UCSD-AML1 (cell line): ENCODE results near the gene UBA6.

Experiments
- DNase-seq: peaks from one replicate; lab custom pipeline; 2025; ENCODE audit not compliant: unreplicated experiment; lab: John Stamatoyannopoulos, UW

The UBA6 gene

DNA sequence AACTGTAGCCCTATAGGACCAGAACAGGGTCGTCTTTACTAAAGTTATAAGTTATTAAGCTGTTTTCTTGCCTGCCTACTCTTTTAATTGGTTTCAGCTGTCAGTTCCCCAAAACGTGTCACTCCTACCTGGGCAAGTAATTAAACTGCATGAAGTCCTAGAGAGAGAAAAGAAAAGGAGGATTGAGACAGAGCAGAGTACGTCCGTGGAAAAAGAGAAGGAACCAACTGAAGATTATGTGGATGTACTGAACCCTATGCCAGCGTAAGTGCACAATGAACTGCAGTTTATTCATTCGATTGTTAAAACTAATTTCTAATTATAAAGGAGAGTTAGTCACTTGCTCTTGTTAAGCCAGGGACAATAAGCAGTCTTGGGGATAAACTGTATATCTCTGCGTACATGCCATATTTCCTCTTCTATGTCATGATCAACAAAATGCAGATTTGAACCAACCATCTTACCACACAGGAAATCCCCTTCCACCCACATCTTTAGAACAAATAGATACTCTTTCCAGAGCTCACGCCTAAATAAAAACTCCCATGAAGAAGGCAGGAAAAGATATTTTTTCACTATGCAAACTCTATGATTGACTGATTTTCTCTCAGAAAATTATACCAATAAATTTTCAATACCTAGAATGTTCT is 119.6 kb downstream of the UBA6 start:
- no peak for DNase-seq

- DNase-seq = no peak
Observed at GRCh38 chr4:67580577-67580976, 120.4 kb downstream of the UBA6 start.

- DNase-seq = no peak
Observed at GRCh38 chr4:67576538-67576937, 124.4 kb downstream of the UBA6 start.

DNA sequence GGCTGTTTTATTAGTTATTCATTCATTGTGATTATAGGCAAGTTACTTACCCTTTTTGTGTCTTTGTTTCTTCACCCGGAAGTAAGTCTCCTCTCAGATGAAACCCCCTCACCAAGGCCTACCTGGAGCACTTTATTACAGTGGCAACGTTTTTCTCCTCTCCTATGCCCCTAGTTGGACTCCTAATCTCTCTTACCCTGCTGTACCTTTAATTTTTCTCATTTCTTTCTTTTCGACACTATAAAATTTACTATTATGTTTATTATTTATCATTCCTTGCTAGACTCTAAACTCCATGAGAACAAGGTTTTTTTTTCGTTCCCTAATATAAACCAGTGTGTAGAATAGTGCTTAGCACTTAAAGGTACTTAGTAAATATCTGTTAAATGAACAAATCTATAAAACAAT is 124.9 kb downstream of the UBA6 start:
- DNase-seq = no peak

DNA sequence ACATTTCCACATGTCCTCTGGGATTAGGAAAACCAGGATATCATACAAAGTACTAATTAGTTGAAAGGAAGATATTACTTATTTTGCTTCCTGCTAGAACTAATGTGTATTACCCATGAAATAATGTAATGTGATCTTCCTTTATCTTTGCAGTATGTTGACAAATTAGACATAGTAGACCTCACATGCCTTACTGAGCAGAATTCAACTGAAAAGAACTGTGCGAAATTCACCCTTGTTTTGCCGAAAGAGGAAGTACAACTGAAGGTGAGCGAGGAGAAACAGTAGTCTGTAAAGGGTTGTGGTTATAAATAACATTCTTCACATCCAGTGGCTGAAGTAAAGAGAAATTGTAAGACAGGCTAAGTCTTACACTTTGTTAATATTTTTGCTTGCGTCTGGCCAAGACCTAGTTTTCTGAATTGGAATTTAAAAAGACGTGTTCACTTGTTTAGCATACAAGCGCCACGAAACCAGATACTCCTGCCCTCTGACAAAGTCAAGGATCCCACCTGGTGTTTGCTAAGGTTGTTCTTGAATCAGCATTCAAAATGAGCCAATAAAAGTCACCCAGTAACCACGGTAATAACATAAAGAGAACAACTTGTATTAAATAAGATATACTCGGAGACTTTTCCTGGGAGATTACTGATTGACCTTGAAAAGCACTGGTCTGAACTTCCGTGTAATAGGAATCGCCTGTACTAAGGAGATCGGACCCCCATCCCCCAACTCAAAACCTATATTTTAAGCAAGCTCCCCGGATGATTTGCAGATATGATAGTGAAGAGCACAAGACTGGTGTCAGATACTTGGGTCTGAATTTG is 125.5 kb downstream of the UBA6 start:
- DNase-seq = no peak

GRCh38 chr4:67573193-67573592 is 127.8 kb downstream of the UBA6 start:
- DNase-seq = no peak

GRCh38 chr4:67571975-67572374 is 129.0 kb downstream of the UBA6 start:
- DNase-seq = no peak

DNA sequence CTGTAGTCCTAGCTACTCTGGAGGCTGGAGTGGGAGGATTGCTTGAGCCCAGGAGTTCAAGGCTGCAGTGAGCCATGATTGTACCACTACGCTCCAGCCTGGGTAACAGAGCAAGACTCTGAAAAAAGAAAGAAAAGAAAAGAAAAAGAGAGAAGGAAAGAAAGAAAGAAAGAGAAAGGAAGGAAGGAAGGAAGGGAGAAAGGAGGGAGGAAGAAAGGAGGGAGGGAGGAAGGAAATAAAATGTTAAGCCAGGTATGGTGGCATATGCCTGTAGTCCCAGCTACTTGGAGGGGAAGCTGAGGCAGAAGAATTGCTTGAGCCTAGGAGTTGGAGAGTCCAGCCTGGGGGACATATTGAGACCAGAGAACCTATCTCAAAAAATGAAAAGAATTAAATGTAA is 130.4 kb downstream of the UBA6 start:
- DNase-seq = no peak

- no peak for DNase-seq
Observed at GRCh38 chr4:67568820-67569219, 132.1 kb downstream of the UBA6 start.

- no peak for DNase-seq
Observed at GRCh38 chr4:67566335-67566734, 134.6 kb downstream of the UBA6 start.

DNA sequence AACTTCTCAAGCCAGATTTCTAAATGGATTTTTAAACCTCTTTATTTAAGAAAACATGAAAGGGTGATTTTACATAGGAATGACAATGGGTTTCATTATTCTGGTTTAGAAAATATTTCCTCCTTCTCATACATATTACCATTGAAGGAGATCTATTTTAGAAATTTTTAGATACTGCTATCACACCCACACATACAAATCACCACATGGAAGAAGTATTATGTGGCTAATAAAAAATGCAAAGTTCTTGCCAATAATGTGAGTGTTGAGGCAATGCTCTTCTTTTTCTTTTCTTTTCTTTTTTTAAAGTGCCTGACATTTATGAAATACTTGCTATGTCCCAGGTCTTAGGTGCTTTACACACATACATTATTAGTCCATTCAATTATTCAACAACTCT is 135.7 kb downstream of the UBA6 start:
- no peak for DNase-seq
